SH-SY5Y (cell line): ENCODE data around the gene SELENOK.

ENCODE experiments used
- GATA2 ChIP-seq: IDR thresholded peaks from 2 replicates; pipeline ENCODE4 v1.6.1; 2011; ENCODE audit warnings: mild to moderate bottlenecking, low read depth, low read length
- GATA3 ChIP-seq: IDR thresholded peaks from 2 replicates; pipeline ENCODE4 v1.6.1; 2011; ENCODE audit warnings: low read depth, mild to moderate bottlenecking, low read length, moderate library complexity

- TF ChIP-seq GATA2 (no peak), GATA3 (no peak)
These were observed 11.0 kb downstream of the SELENOK start for GRCh38 chr3:53880396-53881345.
